Common myeloid progenitor, CD34-positive (primary cell): ENCODE measurements around the gene DXO.
"Not testable (repeated sequence)": the region's sequence is repeated elsewhere in the genome, so short reads cannot be mapped to it uniquely, and the experiment has no call there.

Source experiments
- CTCF ChIA-PET: fragments of 350-600 bp; sonication (Branson Sonifier 250); formaldehyde crosslinking; loops from one replicate; lab custom pipeline; 2021; ENCODE audit warnings: antibody characterized with exemption; lab: Charles Lee
- POLR2A ChIA-PET: fragments of 350-600 bp; sonication (Branson Sonifier 250); formaldehyde crosslinking; loops from one replicate; lab custom pipeline; 2021; ENCODE audit warnings: antibody characterized with exemption; lab: Charles Lee
- DNase-seq, 3 donors: peaks; one replicate each; pipeline versions ENCODE4 v3.0.0 to v3.0.0-alpha.2; 2013
- H3K27ac ChIP-seq, 2 experiments: 1 replicate in 1 of 2; 2 replicates in 1 of 2; pipeline ENCODE4 v1.7.0; 2013; ENCODE audit warnings: inconsistent platforms in 2 of 2, low read length in 2 of 2, mild to moderate bottlenecking in 2 of 2, low read depth in 1 of 2, moderate library complexity in 1 of 2; ENCODE audit not compliant: severe bottlenecking in 2 of 2, insufficient read depth in 1 of 2, poor library complexity in 1 of 2
- H3K27me3 ChIP-seq, 5 experiments: replicated peaks in 2 of 5; 1 replicate in 3 of 5; 2 replicates in 2 of 5; pipeline versions ENCODE4 v1.6.1 to v1.7.0; 2013; ENCODE audit warnings: low read length in 4 of 5, mild to moderate bottlenecking in 2 of 5, moderate library complexity in 2 of 5, inconsistent platforms in 1 of 5; ENCODE audit not compliant: insufficient read depth in 5 of 5, control insufficient read depth in 4 of 5
- H3K36me3 ChIP-seq, 4 experiments: 1 replicate in 2 of 4; 2 replicates in 2 of 4; pipeline versions ENCODE4 v1.6.1 to v1.7.0; 2013; ENCODE audit warnings: low read length in 3 of 4, control low read depth in 1 of 4, mild to moderate bottlenecking in 1 of 4; ENCODE audit not compliant: control insufficient read depth in 4 of 4, insufficient read depth in 4 of 4
- H3K4me1 ChIP-seq, 4 experiments: 1 replicate in 3 of 4; 2 replicates in 1 of 4; pipeline versions ENCODE4 v1.6.1 to v1.7.1; 2013; ENCODE audit warnings: low read length in 3 of 4, mild to moderate bottlenecking in 3 of 4, control low read depth in 1 of 4, inconsistent platforms in 1 of 4, moderate library complexity in 1 of 4; ENCODE audit not compliant: control insufficient read depth in 4 of 4, insufficient read depth in 4 of 4; ENCODE audit errors: control extremely low read depth in 1 of 4
- H3K4me3 ChIP-seq, 7 experiments: 1 replicate in 4 of 7; 2 replicates in 3 of 7; pipeline versions ENCODE4 v1.5.1 to v1.7.0; 2013; ENCODE audit warnings: mild to moderate bottlenecking in 7 of 7, low read length in 6 of 7, moderate library complexity in 6 of 7, inconsistent platforms in 2 of 7, low read depth in 2 of 7, control low read depth in 1 of 7; ENCODE audit not compliant: insufficient read depth in 4 of 7, control insufficient read depth in 1 of 7; ENCODE audit errors: extremely low read depth in 1 of 7
- H3K9me3 ChIP-seq, 5 experiments: 1 replicate in 4 of 5; 2 replicates in 1 of 5; pipeline versions ENCODE4 v1.6.1 to v1.7.1; 2013; ENCODE audit warnings: low read length in 4 of 5, mild to moderate bottlenecking in 2 of 5, inconsistent platforms in 1 of 5, low read depth in 1 of 5, moderate library complexity in 1 of 5; ENCODE audit not compliant: control insufficient read depth in 4 of 5, insufficient read depth in 2 of 5; ENCODE audit errors: control extremely low read depth in 1 of 5
- WGBS: methylation state at CpG from one replicate; pipeline ENCODE4 v1.1.5; 2013; ENCODE audit not compliant: insufficient coverage; 5-methylcytosine and 5-hydroxymethylcytosine counted together

The DXO gene

DNA sequence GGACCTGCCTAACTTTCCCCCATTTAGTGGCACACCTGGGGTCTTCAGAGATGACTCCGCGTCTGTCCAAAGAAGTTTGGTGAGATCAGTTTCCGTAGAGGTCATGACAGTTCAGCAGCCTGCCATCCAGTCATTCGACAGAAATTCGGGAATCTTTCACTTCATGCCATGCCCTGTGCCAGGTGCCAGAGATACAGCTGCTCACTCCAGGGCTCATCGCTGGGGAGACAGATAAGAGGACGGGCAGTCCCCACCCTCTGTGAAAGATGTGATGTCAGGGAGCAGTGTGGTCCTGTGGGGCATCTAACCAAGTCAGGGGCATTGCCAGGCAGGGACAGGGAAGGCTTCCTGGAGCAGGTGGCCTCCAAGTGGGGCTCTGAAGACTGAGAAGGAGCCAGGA, 31.4 kb upstream of the DXO start:
- H3K27ac ChIP-seq, CTCF ChIA-PET, DNase-seq, H3K36me3 ChIP-seq, POLR2A ChIA-PET, H3K27me3 ChIP-seq, H3K4me1 ChIP-seq, H3K4me3 ChIP-seq, H3K9me3 ChIP-seq: not testable (repeated sequence)
- WGBS: no CpG with 5 or more reads among the region's 7 CpGs

DNA sequence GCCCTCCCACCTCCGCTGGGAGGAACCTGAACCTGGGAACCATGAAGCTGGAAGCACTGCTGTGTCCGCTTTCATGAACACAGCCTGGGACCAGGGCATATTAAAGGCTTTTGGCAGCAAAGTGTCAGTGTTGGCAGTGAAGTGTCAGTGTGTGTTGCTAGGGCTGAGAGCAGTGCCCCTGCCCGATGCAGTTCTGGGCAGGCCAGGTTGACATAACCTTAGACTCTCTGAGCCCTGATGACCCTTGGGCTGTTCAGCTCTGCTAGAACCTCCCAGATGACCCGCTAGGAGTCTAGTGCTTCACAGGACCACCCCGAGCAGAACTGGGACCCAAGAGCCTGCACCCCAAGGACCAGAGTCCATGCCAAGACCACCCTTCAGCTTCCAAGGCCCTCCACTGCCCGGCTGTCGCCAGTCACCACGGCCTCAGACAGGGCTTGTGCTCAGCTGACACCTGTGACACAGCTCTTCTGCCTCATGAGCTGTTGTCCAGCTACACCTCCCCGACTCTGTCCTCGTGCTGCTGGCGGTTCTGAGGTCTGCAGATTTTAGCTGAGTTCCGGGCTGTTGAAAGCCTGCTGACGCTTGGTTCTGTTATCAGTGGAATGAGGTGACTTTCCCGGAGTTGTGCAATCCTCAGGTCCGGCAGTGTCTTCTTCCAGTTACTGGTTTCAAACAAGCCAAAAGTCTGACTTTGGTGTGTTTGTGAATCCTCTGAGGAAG, 30.8 kb upstream of the DXO start:
- no CpG with 5 or more reads among the region's 15 CpGs for WGBS
- H3K9me3 ChIP-seq, H3K4me3 ChIP-seq, H3K36me3 ChIP-seq, H3K27ac ChIP-seq, DNase-seq, CTCF ChIA-PET, H3K27me3 ChIP-seq, H3K4me1 ChIP-seq, POLR2A ChIA-PET: not testable (repeated sequence)

DNA sequence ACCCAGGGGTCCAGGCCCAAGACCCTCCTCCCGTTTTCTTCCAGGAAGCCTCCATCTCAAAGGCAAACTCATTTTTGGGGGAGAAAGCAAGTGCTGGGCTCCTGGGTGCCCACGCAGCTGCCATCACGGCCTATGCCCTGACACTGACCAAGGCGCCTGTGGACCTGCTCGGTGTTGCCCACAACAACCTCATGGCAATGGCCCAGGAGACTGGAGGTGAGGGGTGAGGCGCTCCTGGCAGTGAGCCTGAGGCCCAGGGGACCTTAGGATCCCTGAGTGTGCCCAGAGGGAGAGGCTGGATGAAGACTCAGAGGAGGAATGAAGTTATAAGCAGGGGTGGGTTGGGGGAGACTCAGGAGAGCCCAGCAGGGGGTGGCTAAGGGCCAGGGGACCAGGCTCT, 24.4 kb upstream of the DXO start:
- H3K4me1 ChIP-seq, H3K9me3 ChIP-seq, H3K4me3 ChIP-seq, H3K27me3 ChIP-seq, H3K36me3 ChIP-seq, POLR2A ChIA-PET, DNase-seq, H3K27ac ChIP-seq, CTCF ChIA-PET: not testable (repeated sequence)
- 97% methylated on average over 4 of the region's 6 CpGs for WGBS

GRCh38 chr6:31994421-31994820, 22.5 kb upstream of the DXO start:
- H3K4me1 ChIP-seq, DNase-seq, H3K36me3 ChIP-seq, H3K4me3 ChIP-seq, H3K27ac ChIP-seq, CTCF ChIA-PET, POLR2A ChIA-PET, H3K27me3 ChIP-seq, H3K9me3 ChIP-seq: not testable (repeated sequence)
- no CpG with 5 or more reads among the region's 14 CpGs for WGBS

GRCh38 chr6:31989363-31989762, 17.4 kb upstream of the DXO start:
- POLR2A ChIA-PET, CTCF ChIA-PET, DNase-seq, H3K4me1 ChIP-seq, H3K4me3 ChIP-seq, H3K36me3 ChIP-seq, H3K27ac ChIP-seq, H3K9me3 ChIP-seq, H3K27me3 ChIP-seq: not testable (repeated sequence)
- no CpG with 5 or more reads among the region's 10 CpGs for WGBS

GRCh38 chr6:31981744-31982143, 9.8 kb upstream of the DXO start, which contains the start of gene C4A:
C4A (plus strand) TSS chr6:31982057; CDS start chr6:31982108, 51 bp downstream.
- H3K27ac ChIP-seq, H3K27me3 ChIP-seq, H3K4me3 ChIP-seq, H3K9me3 ChIP-seq, H3K4me1 ChIP-seq, POLR2A ChIA-PET, CTCF ChIA-PET, DNase-seq: not testable (repeated sequence)
- WGBS: no CpG with 5 or more reads among the region's 7 CpGs
- peaks cover 0 to 11% (median 6%) of the 10 kb centered on the region in 4 experiments for H3K36me3 ChIP-seq

- H3K27ac ChIP-seq, H3K9me3 ChIP-seq, CTCF ChIA-PET, H3K4me1 ChIP-seq, DNase-seq, H3K27me3 ChIP-seq, H3K4me3 ChIP-seq, POLR2A ChIA-PET: not testable (repeated sequence)
- WGBS: no CpG with 5 or more reads among the region's 5 CpGs
- H3K36me3 ChIP-seq: peaks cover 0 to 11% (median 6%) of the 10 kb centered on the region in 4 experiments
These were observed 9.1 kb upstream of the DXO start for GRCh38 chr6:31980998-31981397.
